Ovary (tissue), 3 donors: Measurements from ENCODE around the gene SMOC2.

Experiments used
- CTCF ChIP-seq, 3 donors: fragments of 450-650 bp in 2 of 3; fragments of 200-600 bp in 1 of 3; IDR thresholded peaks; one replicate each; pipeline versions ENCODE4 v1.5.1 to v1.8.0; 2016 to 2022; ENCODE audit warnings: antibody characterized with exemption in 3 of 3, mild to moderate bottlenecking in 1 of 3
- EP300 ChIP-seq: sonication (generic); formaldehyde crosslinking; IDR thresholded peaks from one replicate; pipeline ENCODE4 v1.6.1; 2017; ENCODE audit warnings: antibody characterized with exemption
- POLR2A ChIP-seq: fragments of 450-650 bp; IDR thresholded peaks from one replicate; pipeline ENCODE4 v1.6.1; 2017; ENCODE audit warnings: antibody characterized with exemption, mild to moderate bottlenecking, moderate library complexity
- donor health status: DM: no; HTN: no; CAD: no.

- TF ChIP-seq CTCF (IDR thresholded peaks at IDR 0.05) (no peak), EP300 (no peak), POLR2A (no peak)
Observed at GRCh38 chr6:168408504-168409136, 32.4 kb upstream of the SMOC2 start.
